ENCODE data around the gene IL17C. TPM values are rescaled to one million over a fixed set of nuclear protein-coding genes. Genes with fewer than 3 reads are reported as not detected.

IL17C gene
- total and polyA plus RNA-seq, 4 experiments from 2014 or later, result 0.44 TPM; not detected in 3

GRCh38 chr16:88656291-88656980 lies 18.1 kb downstream of the IL17C start:
- no peaks in the 10 kb centered on the region for H3K9me3 ChIP-seq (ENCODE audit: control insufficient read depth in 1 of 2, low read length in 2 of 2)
- Mint-ChIP-seq H3K4me3 (no peak overlapping the region), H3K4me1 (peaks cover 2 to 12% (median 3%) of the 10 kb centered on the region in 4 donors), H3K9me3 (no peaks in the 10 kb centered on the region), H3K27ac (peak overlapping the region in 1 of 7 donors; percentile 42), H3K36me3 (peaks cover 0 to 8% of the 10 kb centered on the region in 2 donors), H3K27me3 (no peaks in the 10 kb centered on the region)
- no peaks in the 10 kb centered on the region for H3K27me3 ChIP-seq (ENCODE audit: insufficient read depth, low read length)
- no peak for DNase-seq
- H3K4me1 ChIP-seq (ENCODE audit: insufficient read depth, low read length), result peaks cover 13% of the 10 kb centered on the region
- H3K27ac ChIP-seq (ENCODE audit: low read depth, low read length), result no peak overlapping the region
- CTCF ChIA-PET (ENCODE audit: partially characterized antibody), result no interaction called here
- no peaks in the 10 kb centered on the region for H3K36me3 ChIP-seq (ENCODE audit: insufficient read depth, low read length)
- POLR2A ChIA-PET (ENCODE audit: partially characterized antibody), result no interaction called here
- H3K4me3 ChIP-seq (ENCODE audit: low read length in 2 of 2), result no peak overlapping the region
- intact Hi-C loops (cut with micrococcal nuclease), result no loop called here

GRCh38 chr16:88657371-88657770 lies 19.0 kb downstream of the IL17C start:
- H3K27ac ChIP-seq (ENCODE audit: low read depth, low read length), result no peak overlapping the region
- H3K27me3 ChIP-seq (ENCODE audit: insufficient read depth, low read length), result no peaks in the 10 kb centered on the region
- intact Hi-C loops (cut with micrococcal nuclease), result no loop called here
- no peaks in the 10 kb centered on the region for H3K9me3 Mint-ChIP-seq
- H3K4me3 ChIP-seq (ENCODE audit: low read length in 2 of 2), result no peak overlapping the region
- H3K36me3 ChIP-seq (ENCODE audit: insufficient read depth, low read length), result no peaks in the 10 kb centered on the region
- H3K9me3 ChIP-seq (ENCODE audit: control insufficient read depth in 1 of 2, low read length in 2 of 2), result no peaks in the 10 kb centered on the region
- no peak overlapping the region for H3K4me3 Mint-ChIP-seq
- no peaks in the 10 kb centered on the region for H3K27me3 Mint-ChIP-seq
- peaks cover 10% of the 10 kb centered on the region for H3K4me1 ChIP-seq (ENCODE audit: insufficient read depth, low read length)
- H3K36me3 Mint-ChIP-seq, result peaks cover 0 to 7% of the 10 kb centered on the region in 2 donors
- no peak for DNase-seq
- ChIA-PET CTCF (ENCODE audit: partially characterized antibody) (no interaction called here), POLR2A (ENCODE audit: partially characterized antibody) (no interaction called here)
- peaks cover 5 to 14% (median 6%) of the 10 kb centered on the region in 4 donors for H3K4me1 Mint-ChIP-seq
- H3K27ac Mint-ChIP-seq, result no peak overlapping the region

GRCh38 chr16:88658714-88659113 lies 20.3 kb downstream of the IL17C start:
- no peak overlapping the region for H3K27ac ChIP-seq (ENCODE audit: low read depth, low read length)
- Mint-ChIP-seq H3K36me3 (peaks cover 0 to 13% of the 10 kb centered on the region in 2 donors), H3K4me3 (no peak overlapping the region), H3K4me1 (peaks cover 7 to 17% (median 10%) of the 10 kb centered on the region in 4 donors), H3K27me3 (no peaks in the 10 kb centered on the region), H3K27ac (no peak overlapping the region), H3K9me3 (peaks cover 0 to 2% (median 0%) of the 10 kb centered on the region in 8 donors)
- no peaks in the 10 kb centered on the region for H3K36me3 ChIP-seq (ENCODE audit: insufficient read depth, low read length)
- no peaks in the 10 kb centered on the region for H3K27me3 ChIP-seq (ENCODE audit: insufficient read depth, low read length)
- H3K4me3 ChIP-seq (ENCODE audit: low read length in 2 of 2), result no peak overlapping the region
- H3K9me3 ChIP-seq (ENCODE audit: control insufficient read depth in 1 of 2, low read length in 2 of 2), result no peaks in the 10 kb centered on the region
- peaks cover 11% of the 10 kb centered on the region for H3K4me1 ChIP-seq (ENCODE audit: insufficient read depth, low read length)
- ChIA-PET CTCF (ENCODE audit: partially characterized antibody) (no interaction called here), POLR2A (ENCODE audit: partially characterized antibody) (interaction anchor here (0.9 kb wide), 1 partner anchor 42 kb away, joined by 3 read pairs; no protein-coding TSS in a partner anchor)
- intact Hi-C loops (cut with micrococcal nuclease), result no loop called here
- DNase-seq, result no peak

GRCh38 chr16:88659160-88659559 lies 20.8 kb downstream of the IL17C start:
- H3K27me3 Mint-ChIP-seq, result no peaks in the 10 kb centered on the region
- H3K4me3 ChIP-seq (ENCODE audit: low read length in 2 of 2), result no peak overlapping the region
- POLR2A ChIA-PET (ENCODE audit: partially characterized antibody), result interaction anchor here (0.9 kb wide), 1 partner anchor 41 kb away, joined by 3 read pairs; no protein-coding TSS in a partner anchor

GRCh38 chr16:88661468-88661867 lies 23.1 kb downstream of the IL17C start:
- CTCF ChIA-PET (ENCODE audit: partially characterized antibody), result no interaction called here
- no peak overlapping the region for H3K27ac ChIP-seq (ENCODE audit: low read depth, low read length)
- peaks cover 16% of the 10 kb centered on the region for H3K4me1 ChIP-seq (ENCODE audit: insufficient read depth, low read length)
- POLR2A ChIA-PET (ENCODE audit: partially characterized antibody), result no interaction called here
- H3K9me3 Mint-ChIP-seq, result peaks cover 0 to 2% (median 0%) of the 10 kb centered on the region in 8 donors
- intact Hi-C loops (cut with micrococcal nuclease), result no loop called here
- no peaks in the 10 kb centered on the region for H3K36me3 ChIP-seq (ENCODE audit: insufficient read depth, low read length)
- peaks cover 0 to 8% of the 10 kb centered on the region in 2 donors for H3K36me3 Mint-ChIP-seq
- peaks cover 9 to 22% (median 15%) of the 10 kb centered on the region in 4 donors for H3K4me1 Mint-ChIP-seq
- H3K4me3 ChIP-seq (ENCODE audit: low read length in 2 of 2), result no peak overlapping the region
- no peak for DNase-seq
- no peaks in the 10 kb centered on the region for H3K27me3 Mint-ChIP-seq
- H3K4me3 Mint-ChIP-seq, result peak overlapping the region in 6 of 8 donors; percentile 1 to 89 (median 46)
- no peaks in the 10 kb centered on the region for H3K27me3 ChIP-seq (ENCODE audit: insufficient read depth, low read length)
- H3K9me3 ChIP-seq (ENCODE audit: control insufficient read depth in 1 of 2, low read length in 2 of 2), result no peaks in the 10 kb centered on the region
- H3K27ac Mint-ChIP-seq, result peak overlapping the region in 5 of 7 donors; percentile 2 to 80 (median 25)

More at GRCh38 chr16:88659160-88659559, 20.8 kb downstream of the IL17C start:
- no peaks in the 10 kb centered on the region for H3K9me3 ChIP-seq (ENCODE audit: control insufficient read depth in 1 of 2, low read length in 2 of 2)
- H3K27ac ChIP-seq (ENCODE audit: low read depth, low read length), result no peak overlapping the region
- H3K4me3 Mint-ChIP-seq, result no peak overlapping the region
- peaks cover 15% of the 10 kb centered on the region for H3K4me1 ChIP-seq (ENCODE audit: insufficient read depth, low read length)
- H3K36me3 Mint-ChIP-seq, result peaks cover 0 to 13% of the 10 kb centered on the region in 2 donors
- peaks cover 9 to 17% (median 13%) of the 10 kb centered on the region in 4 donors for H3K4me1 Mint-ChIP-seq
- H3K27me3 ChIP-seq (ENCODE audit: insufficient read depth, low read length), result no peaks in the 10 kb centered on the region
- no peak for DNase-seq
- intact Hi-C loops (cut with micrococcal nuclease), result no loop called here
- peaks cover 0 to 2% (median 0%) of the 10 kb centered on the region in 8 donors for H3K9me3 Mint-ChIP-seq
- H3K36me3 ChIP-seq (ENCODE audit: insufficient read depth, low read length), result no peaks in the 10 kb centered on the region
- no peak overlapping the region for H3K27ac Mint-ChIP-seq
- CTCF ChIA-PET (ENCODE audit: partially characterized antibody), result no interaction called here

GRCh38 chr16:88662222-88662842 lies 24.0 kb downstream of the IL17C start:
- peaks cover 0 to 2% (median 0%) of the 10 kb centered on the region in 8 donors for H3K9me3 Mint-ChIP-seq
- Histone ChIP-seq H3K27ac (ENCODE audit: low read depth, low read length) (peak overlapping the region; percentile 83), H3K4me3 (ENCODE audit: low read length in 2 of 2) (peak overlapping the region; percentile 57 to 95), H3K27me3 (ENCODE audit: insufficient read depth, low read length) (no peaks in the 10 kb centered on the region), H3K9me3 (ENCODE audit: control insufficient read depth in 1 of 2, low read length in 2 of 2) (no peaks in the 10 kb centered on the region), H3K36me3 (ENCODE audit: insufficient read depth, low read length) (no peaks in the 10 kb centered on the region), H3K4me1 (ENCODE audit: insufficient read depth, low read length) (peaks cover 16% of the 10 kb centered on the region)
- no peaks in the 10 kb centered on the region for H3K27me3 Mint-ChIP-seq
- peaks cover 10 to 22% (median 15%) of the 10 kb centered on the region in 4 donors for H3K4me1 Mint-ChIP-seq
- CTCF ChIA-PET (ENCODE audit: partially characterized antibody), result interaction anchor here (1.0 kb wide), 1 partner anchor 42 kb away, joined by 3 read pairs; no protein-coding TSS in a partner anchor
- peak overlapping the region; percentile 80 to 98 (median 95) for H3K27ac Mint-ChIP-seq
- POLR2A ChIA-PET (ENCODE audit: partially characterized antibody), result interaction anchor here (0.8 to 3.8 kb wide), 12 partner anchors 10 to 119 kb away, joined by 3 to 53 read pairs (median 7); partner anchors contain the start of genes CYBA and ZC3H18
- intact Hi-C loops (cut with micrococcal nuclease), result no loop called here
- H3K4me3 Mint-ChIP-seq, result peak overlapping the region; percentile 78 to 95 (median 89)
- no peak for DNase-seq
- H3K36me3 Mint-ChIP-seq, result peaks cover 0 to 8% of the 10 kb centered on the region in 2 donors
